HG02623 (cell line): ENCODE results near the gene RNASE13.
"Not testable (repeated sequence)": the region's sequence is repeated elsewhere in the genome, so short reads cannot be mapped to it uniquely, and the experiment has no call there.

Source experiments
- ATAC-seq: cut with Tn5 transposase; IDR thresholded peaks from one replicate; pipeline ENCODE4 v1.9.1; 2021; ENCODE audit warnings: moderate library complexity; ENCODE audit not compliant: unreplicated experiment

RNASE13 gene

DNA sequence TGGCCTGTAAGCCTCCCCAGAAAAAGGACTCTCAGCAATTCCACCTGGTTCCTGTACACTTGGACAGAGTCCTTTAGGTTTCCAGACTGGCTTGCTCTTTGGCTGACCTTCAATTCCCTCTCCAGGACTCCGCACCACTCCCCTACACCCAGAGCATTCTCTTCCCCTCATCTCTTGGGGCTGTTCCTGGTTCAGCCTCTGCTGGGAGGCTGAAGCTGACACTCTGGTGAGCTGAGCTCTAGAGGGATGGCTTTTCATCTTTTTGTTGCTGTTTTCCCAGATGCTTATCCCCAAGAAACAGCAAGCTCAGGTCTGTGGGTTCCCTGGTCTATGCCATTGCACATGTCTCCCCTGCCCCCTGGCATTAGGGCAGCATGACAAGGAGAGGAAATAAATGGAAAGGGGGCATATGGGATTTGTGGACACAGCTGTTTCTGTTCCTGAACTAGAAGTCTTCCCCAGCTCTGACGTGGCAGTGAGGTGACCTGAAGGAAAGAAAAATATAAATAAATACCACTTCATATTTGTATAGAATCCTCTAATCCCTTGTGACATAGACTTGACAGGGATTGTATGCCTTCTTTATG lies 8.9 kb upstream of the RNASE13 start:
- ATAC-seq, result no peak

DNA sequence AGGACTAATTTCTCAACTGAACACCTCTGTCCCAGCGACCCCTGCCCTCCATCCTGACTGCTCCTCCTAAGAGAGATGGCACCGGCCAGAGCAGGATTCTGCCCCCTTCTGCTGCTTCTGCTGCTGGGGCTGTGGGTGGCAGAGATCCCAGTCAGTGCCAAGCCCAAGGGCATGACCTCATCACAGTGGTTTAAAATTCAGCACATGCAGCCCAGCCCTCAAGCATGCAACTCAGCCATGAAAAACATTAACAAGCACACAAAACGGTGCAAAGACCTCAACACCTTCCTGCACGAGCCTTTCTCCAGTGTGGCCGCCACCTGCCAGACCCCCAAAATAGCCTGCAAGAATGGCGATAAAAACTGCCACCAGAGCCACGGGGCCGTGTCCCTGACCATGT lies 8.3 kb upstream of the RNASE13 start:
- ATAC-seq, result no peak

DNA sequence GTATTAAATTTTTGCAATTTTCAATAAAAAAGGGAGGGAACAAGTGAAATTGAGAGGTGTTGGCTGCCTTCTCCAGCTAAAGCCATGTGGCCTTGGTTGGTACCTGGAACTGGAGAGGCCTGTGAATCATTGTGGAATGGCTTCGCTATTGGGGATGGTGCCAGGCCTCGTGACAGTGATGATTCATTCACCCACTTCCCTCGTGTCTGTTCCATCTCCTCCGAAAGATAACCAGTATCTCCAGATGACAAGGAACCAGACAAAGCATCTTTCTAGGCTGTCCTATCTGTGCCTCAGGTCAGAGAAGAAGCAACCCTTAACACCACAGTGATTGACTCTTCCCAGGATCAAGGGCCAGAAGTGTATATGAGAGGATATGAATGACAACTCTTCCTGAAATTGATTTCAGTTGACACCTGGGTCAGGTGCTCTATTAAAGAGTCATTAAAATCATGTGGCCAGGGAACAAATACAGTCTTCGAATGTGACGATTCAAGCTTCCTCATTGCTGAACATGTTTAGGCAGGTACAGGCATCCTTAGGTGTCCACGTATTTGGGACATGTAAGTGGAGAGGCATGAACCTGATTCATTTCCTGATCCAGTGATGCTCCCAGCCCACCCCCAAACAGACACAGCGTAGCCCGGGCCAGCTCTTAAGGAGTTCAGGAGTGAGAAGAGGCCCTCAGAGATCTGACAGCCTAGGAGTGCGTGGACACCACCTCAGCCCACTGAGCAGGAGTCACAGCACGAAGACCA lies 7.2 kb upstream of the RNASE13 start, which contains the start of gene RNASE7:
Gene RNASE7, plus strand, starts transcription at position 687 of the 758 bp plus-strand sequence. CDS start 631 bp downstream, outside the sequence.
- ATAC-seq, result no peak

DNA sequence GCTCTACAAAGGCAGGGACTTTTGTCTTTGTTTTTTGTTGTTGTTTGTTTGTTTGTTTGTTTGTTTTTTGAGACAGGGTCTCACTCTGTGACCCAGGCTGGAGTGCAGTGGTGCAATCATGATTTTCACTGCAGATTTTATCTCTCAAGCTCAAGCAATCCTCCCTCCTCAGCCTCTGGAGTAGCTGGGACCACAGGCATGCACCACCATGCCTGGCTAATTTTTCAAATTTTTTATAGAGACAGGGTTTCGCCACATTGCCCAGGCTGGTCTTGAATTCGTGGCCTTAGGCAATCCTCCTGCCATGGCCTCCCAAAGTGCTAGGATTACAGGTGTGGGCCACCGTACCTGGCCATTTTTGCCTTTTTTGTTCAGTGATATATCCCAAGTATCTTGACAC lies 6.3 kb upstream of the RNASE13 start:
- ATAC-seq, result not testable (repeated sequence)

DNA sequence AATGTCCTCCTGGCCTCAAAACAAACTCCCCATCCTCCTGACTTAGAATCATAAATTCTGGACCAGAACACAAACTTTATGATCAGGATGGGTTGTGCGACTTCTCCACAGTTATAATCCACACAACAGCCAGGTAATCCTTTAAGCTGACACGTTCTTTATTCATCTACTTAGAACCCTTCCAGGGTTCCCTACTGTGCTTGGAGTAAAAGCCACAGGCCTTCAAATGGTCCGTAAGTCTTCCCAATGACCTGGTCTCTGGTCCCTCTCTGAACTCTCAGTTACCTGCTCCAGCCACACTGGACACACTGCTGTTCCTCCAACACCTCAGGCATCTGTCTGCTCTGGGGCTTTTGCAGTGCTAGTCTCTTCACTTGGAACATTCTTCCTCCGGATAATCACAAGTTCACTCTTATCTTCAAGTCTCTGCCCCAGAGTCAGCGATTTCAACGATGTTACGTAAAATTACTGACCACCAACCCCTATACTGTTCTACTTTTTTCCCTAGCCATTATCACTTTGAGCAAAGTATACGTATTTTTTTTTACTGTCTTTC lies 5.8 kb upstream of the RNASE13 start:
- ATAC-seq, result no peak

DNA sequence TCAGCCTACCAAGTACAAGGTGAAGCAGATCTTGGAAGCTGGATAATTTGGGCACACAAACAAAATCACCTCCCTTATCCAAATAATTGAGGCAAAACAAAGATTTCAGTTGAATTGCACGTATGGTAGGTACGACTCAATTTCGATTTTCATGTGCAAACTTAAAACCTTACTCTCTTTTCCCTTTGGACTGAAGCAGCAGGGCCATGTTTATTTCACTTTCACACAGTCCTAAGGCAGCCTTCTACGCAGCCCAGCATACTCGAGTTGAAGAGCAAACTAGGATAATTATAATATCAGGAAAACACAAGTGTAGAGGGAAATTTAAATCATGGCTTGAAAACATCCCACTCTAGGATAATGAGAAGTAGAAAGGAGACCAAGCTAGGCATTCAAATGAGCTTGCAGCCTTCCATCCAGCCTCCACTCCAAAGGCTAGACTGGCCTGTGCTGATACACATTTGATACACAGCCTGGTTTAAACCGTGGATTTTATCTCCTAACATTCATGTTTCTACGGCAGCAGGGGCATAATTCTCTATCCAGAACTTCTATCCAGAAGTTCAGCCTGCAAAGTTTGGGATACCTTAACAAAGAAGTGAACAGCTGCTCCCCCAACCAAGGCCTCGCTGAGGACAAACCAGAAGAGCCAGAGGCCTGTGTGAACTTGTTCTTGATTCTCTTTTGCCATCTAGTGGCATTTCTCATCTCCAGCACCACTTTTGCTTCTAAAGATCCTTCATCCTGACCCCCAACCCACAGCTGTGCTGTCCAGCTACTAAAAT lies 5.2 kb upstream of the RNASE13 start:
- no peak for ATAC-seq

DNA sequence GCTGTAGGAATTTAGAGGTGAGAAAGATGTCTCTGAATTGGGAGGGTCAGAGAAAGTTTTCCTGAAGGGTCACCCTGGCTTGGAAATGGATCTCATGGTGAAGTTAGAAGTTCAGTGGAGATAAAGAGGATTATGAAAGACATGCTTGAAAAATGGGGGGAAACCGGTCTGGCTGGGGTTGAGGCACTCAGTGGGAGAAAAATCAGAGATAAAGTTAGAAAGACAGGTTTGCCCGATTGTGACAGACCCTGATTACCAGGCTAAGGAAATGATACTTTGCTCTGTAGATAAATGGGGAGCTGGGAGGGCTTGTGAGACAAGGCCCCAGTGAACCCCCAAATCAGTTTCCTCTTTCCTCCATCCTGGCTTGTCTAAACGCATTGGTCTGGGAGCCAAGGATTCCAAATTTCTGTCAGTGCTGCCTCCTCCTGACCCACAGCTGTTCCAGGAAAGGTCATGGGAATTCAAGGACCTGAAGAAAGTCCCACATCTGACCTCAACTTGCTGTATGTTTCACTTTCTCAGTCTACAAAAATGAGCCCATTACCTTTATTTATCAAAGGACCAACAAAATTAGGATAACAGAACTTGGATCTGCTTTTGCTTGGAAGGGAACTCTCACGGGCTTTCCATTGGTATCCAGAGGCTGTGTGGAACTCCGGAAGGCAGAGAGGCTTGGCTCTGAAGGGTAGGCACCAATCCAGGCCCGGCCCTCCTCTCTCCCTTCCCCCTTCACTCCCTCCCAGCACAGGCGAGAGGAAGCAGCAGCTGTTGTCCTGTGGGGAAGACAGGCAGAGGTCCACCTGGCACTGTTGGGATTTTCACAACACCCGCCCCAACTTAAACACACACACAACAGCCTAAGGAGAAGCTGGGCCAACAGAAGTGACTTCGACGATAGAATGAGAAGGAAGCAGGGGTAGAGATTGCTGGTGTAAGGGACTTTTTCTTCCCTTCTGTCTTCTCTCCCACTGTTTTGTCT lies 4.1 kb upstream of the RNASE13 start:
- no peak for ATAC-seq

DNA sequence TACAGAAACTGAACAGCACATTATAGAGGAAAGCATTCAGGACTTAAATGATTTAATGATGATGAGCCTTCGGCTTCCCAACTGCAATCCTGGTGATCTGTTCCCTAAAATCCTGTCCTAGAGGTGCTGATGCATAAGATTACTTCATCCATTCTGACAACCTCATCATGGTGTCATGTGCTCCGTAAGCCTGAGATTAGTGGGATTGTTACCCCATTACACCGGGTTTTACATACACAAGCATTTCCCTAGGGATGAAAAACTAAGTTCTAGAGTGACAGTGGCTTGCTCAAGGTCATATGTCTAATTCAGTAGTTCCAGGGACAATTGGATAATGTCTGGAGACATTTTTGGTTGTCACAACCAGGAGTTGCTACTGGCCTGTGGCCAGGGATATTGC lies 2.5 kb upstream of the RNASE13 start:
- no peak for ATAC-seq

DNA sequence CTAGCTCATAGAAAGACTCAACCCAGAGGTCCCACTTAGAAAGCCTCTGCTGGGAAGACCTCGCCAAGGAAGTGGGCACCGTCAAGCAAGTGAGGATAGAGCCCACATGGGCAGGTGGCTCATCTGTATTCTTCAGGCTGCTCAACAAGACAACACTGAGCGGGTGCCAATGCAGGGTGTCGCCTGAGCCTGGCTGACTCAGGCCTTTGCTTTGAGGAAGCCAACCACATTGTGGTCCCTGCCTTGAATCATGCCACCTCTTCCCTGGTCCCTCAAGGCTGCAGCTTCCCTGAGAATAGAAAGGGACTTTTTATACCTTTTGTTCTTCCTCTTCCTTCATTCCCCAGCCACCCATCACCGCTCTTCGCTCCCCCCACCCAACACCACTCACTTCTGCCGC lies 2.1 kb upstream of the RNASE13 start:
- no peak for ATAC-seq

DNA sequence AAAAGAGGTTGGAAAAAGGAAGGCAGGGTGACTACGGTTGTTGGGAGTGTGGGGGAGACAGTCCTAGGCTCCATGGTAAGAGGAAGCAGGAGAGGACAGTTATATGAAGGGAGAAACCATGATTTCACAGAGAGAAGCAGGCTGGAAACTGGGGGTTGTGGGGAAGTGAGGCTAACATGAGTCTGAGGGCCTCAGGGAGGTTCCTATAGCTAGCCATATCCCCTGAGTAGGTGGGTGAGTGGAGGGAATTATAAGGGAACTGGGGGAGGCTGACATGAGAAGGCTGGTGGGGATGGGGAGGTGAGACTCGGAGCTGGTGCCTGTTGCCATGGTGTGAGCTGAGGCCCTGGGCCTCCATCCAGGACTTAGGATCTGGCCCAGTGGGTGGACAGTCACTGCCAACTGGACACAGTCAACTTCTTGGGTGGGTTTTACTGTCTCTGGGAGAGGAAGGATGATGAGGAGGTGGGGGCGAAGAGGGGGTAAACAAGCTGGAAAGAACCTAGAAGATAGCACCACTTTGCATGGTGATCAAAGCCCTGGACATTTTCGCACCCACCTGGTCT lies 1.4 kb downstream of the RNASE13 start:
- ATAC-seq, result no peak

DNA sequence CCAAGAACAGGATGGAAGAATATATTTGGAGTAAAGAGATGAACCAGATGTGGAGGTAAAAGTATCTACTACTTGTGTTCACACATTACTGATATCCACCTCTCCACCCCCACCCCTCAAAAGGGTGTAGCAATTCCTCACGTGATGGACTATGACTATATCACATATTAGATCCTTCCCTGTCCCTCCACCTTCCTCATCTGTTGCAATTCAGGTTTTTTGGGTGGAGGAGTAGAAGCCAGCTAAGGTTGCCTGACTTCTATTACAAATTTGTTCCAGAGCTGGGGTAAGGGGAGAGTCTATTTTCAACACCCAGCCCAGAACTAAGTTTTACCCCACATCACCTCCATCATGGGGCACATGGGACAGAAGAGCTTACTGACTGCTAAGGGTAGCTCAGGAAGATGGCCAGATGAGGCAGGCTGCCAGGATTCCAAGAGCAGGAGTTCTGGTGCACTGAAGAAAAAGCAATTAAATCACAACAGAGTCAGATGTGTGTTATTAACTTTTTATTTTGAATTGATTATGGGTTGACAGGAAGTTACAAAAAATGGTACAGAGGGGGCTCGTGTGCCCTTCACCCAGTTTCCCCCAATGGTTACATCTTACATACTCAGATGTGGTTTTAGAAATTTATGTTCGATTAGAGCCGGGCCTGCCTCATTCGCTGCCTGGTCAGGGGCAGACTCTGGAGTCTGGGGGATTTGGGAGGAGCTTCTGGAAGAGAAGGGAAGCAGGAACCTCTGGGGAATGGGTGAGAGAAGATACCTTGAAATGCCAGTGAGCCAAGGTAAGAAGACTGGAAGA lies 2.1 kb downstream of the RNASE13 start:
- ATAC-seq, result no peak

DNA sequence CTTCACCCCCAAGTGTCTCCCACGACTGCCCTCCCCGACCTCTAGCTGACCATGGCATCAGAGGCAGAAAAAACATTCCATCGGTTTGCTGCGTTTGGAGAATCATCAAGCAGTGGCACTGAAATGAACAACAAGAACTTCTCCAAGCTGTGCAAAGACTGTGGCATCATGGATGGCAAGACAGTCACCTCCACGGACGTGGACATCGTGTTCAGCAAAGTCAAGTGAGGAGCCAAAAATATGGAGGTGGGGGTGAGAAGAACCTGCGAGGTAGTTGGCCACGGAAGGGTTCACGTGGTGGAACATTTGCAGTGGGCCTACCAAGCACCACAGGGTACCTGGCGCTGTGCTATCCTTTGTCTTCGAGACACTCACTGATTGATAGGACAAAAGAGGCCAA lies 4.1 kb downstream of the RNASE13 start:
- ATAC-seq, result no peak

DNA sequence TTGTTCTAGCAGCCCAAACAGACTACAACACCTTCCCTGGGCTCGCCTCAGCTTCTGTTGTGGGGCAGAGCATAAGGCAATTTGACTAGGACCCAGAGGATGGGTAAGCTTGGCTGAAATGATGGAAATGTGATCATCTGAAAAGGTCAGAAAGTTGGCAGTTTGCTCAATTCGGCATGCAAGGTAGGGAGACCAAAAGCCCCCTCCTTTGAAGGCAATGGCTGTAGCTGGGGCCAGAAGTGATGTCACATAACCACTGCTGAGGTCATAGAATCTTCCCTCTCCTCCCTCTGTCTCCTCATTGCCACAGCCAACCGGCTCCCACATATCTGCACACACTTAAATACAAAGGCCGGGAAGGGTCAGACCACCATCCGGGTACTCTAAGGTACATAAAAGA lies 4.7 kb downstream of the RNASE13 start, which contains the start of gene TPPP2:
Gene TPPP2, plus strand, starts transcription at position 301 of the 400 bp plus-strand sequence. CDS start 365 bp downstream, outside the sequence.
- ATAC-seq, result no peak

DNA sequence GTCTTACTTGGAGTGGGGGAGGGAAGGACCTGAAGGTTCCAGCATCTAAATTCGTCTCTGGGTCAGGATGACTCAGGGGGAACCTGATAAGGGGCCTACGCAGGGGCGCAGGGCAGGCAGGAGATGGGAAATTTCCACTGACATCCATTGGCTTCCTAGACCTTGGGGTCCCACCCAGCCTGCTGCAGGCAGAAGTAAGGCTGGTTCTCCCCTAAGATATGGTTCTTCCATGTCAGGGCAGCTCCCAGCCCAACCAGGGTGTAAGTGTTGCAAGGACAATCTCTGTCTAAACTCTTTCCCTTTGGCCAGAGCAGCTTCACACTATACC lies 7.7 kb downstream of the RNASE13 start:
- ATAC-seq, result no peak

DNA sequence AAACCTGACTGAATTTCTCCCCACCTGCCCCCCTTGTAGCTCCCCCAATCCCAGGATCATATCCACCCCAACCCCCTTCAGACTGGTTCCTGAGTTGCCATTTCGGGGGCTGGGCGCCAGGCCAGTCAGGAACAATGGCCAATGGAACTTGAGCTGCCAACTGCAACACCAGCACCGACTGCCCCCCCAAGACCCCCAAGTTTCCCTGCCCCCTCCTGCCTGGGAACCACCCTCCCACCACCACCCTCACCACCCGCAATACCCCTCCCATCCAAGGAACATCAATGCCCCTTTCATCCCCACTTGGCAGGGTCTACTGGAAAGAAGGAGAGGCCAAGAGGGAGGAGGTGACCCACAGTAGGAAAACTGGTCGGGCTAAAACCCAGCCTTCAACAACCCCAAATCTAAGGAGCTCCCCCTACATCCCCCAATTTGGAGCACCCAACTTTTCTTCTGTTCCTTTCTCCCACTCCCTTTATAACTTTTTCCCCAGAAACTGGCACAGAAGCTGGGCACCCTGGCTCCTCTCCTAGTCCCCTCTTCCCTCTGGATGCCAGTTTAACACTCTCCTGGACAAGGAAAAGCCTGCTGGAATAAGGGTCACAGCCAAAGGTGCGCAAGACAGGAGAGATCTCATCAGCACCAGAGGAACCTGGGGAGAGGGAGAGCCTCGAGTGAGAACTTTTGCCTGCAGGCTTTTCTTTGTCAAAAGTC lies 8.2 kb downstream of the RNASE13 start:
- no peak for ATAC-seq

DNA sequence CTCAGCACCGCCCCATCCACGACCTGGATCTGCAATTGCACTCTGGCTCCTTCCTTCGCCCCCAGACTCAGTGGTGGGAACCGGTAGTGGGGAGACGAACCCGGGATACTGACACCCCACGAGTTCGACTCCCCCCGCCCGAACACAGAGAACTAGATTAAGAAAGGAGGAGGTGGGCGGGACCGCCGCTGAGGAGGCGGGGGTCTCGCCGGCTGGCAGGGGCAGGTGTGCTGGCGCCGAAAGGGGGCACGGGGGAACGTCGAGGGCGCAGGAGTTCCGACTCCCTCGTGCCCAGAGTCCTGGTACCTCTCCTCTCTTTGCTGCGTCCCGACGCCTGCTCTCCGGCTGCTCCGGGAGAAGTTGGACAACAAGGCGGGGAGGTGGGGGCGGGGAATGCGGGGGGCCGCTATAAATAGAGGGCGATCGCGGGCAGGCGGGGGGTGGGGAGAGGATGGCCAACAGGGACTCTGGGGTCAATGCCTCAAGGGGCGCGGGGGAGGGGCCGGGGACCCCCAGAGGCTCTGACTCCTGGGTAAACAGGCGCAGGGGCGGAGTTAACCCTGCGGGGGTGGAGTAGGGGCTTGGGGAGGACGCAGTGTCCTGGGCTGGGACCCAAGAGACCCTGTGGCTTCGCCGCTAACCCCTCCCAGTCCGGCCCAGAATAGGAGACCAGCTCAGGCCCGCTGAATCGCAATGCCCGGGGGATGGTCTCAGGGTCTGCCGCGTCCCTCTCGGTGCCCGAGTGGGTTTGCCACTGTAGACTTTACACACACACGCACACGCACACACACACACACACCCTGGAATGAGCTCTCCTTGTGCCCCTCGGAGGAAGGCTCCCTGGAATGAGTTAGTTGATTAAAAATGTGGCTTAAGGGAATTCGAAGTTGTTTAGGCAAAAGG lies 9.0 kb downstream of the RNASE13 start:
- ATAC-seq, result no peak

DNA sequence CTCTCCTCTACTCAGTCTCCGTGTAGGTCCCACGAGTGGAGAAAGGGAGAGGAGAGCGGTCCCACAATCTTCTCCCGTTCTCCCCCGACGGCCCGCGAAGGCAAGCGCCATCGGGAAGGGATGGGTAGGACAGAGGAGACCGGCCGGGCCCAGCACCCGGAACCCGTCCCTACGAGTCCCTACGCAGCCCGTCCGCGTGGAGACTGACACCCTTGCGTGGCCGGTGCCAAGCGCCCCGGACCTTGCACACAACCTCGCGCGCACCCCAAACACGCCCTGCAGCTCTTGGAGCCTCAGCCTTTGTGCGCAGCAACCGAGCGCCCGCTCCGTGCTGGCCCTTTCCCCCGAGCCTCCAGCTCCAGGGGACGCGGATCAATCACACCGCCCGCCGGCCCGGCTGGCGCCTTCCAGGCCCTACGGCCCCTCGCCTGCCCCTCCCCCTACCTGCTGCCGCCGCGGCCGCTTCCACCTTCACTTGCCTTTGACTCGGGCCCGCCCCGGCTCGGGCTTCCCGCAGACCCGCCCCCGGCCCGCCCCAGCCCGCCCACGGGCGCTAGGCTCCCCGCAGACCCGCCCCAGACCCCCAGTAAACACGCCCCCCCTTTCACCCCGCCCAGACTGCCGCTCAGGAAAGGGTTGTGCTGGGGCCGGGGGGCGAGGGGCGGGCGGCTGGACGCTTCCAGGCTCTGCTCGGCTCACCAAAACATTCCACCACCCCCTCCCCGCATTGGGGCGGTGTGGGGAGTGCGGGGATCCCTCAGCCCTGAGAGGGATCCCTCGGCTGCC lies 9.8 kb downstream of the RNASE13 start, which contains the start of gene NDRG2:
Gene NDRG2, minus strand, starts transcription at position 477 of the 786 bp plus-strand sequence. CDS start 1,746 bp downstream, outside the sequence.
- ATAC-seq, result no peak
